Ishikawa (cell line): ENCODE data around the gene NIPAL4.

Source experiments
- CEBPB ChIP-seq: IDR thresholded peaks from 2 replicates; pipeline ENCODE4 v1.6.1; 2012
- CREB1 ChIP-seq: IDR thresholded peaks from 2 replicates; pipeline ENCODE4 v1.6.1; 2012; ENCODE audit warnings: low read depth
- EGR1 ChIP-seq: IDR thresholded peaks from 2 replicates; pipeline ENCODE4 v1.6.1; 2012
- EP300 ChIP-seq: IDR thresholded peaks from 2 replicates; pipeline ENCODE4 v1.6.1; 2012; ENCODE audit warnings: borderline replicate concordance
- FOXM1 ChIP-seq: IDR thresholded peaks from 2 replicates; pipeline ENCODE4 v1.6.1; 2012; ENCODE audit warnings: low read depth, borderline replicate concordance
- MAX ChIP-seq: IDR thresholded peaks from 2 replicates; pipeline ENCODE4 v1.6.1; 2012
- NFIC ChIP-seq: IDR thresholded peaks from 2 replicates; pipeline ENCODE4 v1.6.1; 2012
- RAD21 ChIP-seq: IDR thresholded peaks from 2 replicates; pipeline ENCODE4 v1.6.1; 2012; ENCODE audit warnings: low read depth
- REST ChIP-seq: IDR thresholded peaks from 2 replicates; pipeline ENCODE4 v1.6.1; 2012; ENCODE audit warnings: low read depth, mild to moderate bottlenecking
- TAF1 ChIP-seq: IDR thresholded peaks from 2 replicates; pipeline ENCODE4 v1.6.1; 2012; ENCODE audit warnings: low read depth, mild to moderate bottlenecking
- TCF12 ChIP-seq: IDR thresholded peaks from 2 replicates; pipeline ENCODE4 v1.6.1; 2012; ENCODE audit warnings: low read depth
- TEAD4 ChIP-seq: IDR thresholded peaks from 2 replicates; pipeline ENCODE4 v1.6.1; 2012
- USF1 ChIP-seq: IDR thresholded peaks from 2 replicates; pipeline ENCODE4 v1.6.1; 2012
- YY1 ChIP-seq: IDR thresholded peaks from 2 replicates; pipeline ENCODE4 v1.6.1; 2012; ENCODE audit warnings: low read depth
- ZBTB7A ChIP-seq: IDR thresholded peaks from 2 replicates; pipeline ENCODE4 v1.6.1; 2012; ENCODE audit warnings: low read depth

The NIPAL4 gene

GRCh38 chr5:157449011-157449723 lies 10.8 kb upstream of the NIPAL4 start:
- no peak for TF ChIP-seq TCF12
- TF ChIP-seq REST, result no peak
- no peak for TF ChIP-seq EP300
- TF ChIP-seq ZBTB7A, result no peak
- no peak for TF ChIP-seq TEAD4
- TF ChIP-seq EGR1, result no peak
- no peak for TF ChIP-seq FOXM1
- no peak for TF ChIP-seq CEBPB
- no peak for TF ChIP-seq MAX
- TF ChIP-seq USF1, result no peak
- no peak for TF ChIP-seq NFIC

- TF ChIP-seq EP300 (no peak), TCF12 (no peak), CREB1 (no peak), CEBPB (no peak), RAD21 (no peak), FOXM1 (no peak), MAX (no peak), YY1 (no peak), REST (no peak), EGR1 (no peak), TEAD4 (no peak), NFIC (no peak), TAF1 (no peak), USF1 (no peak), ZBTB7A (no peak)
Observed at GRCh38 chr5:157450024-157450423, 10.0 kb upstream of the NIPAL4 start.

GRCh38 chr5:157451806-157452205 lies 8.2 kb upstream of the NIPAL4 start:
- TF ChIP-seq EGR1, result no peak
- no peak for TF ChIP-seq TEAD4
- TF ChIP-seq TAF1, result no peak
- TF ChIP-seq MAX, result no peak
- no peak for TF ChIP-seq TCF12
- no peak for TF ChIP-seq CREB1
- no peak for TF ChIP-seq EP300
- no peak for TF ChIP-seq NFIC

GRCh38 chr5:157454273-157454672 lies 5.7 kb upstream of the NIPAL4 start:
- TF ChIP-seq ZBTB7A (no peak), FOXM1 (no peak), REST (no peak), EP300 (no peak), YY1 (no peak), RAD21 (no peak)
